Neural progenitor cell (in vitro differentiated cells): Measurements from ENCODE around the gene MKRN2OS.

Experiments
- EZH2 ChIP-seq: fragments of 200-600 bp; sonication (generic); IDR thresholded peaks from 2 replicates; pipeline ENCODE4 v1.6.1; 2017; ENCODE audit warnings: antibody characterized with exemption, mild to moderate bottlenecking, moderate library complexity
- EZH2phosphoT487 ChIP-seq: fragments of 200-600 bp; sonication (generic); IDR thresholded peaks from 2 replicates; pipeline ENCODE4 v1.6.1; 2017; ENCODE audit warnings: antibody characterized with exemption
- TF ChIP-seq, protein P1 (sequence below): fragments of 200-600 bp; sonication (generic); IDR thresholded peaks from 2 replicates; pipeline ENCODE4 v1.5.1; 2017; ENCODE audit warnings: antibody characterized with exemption, mild to moderate bottlenecking

DNA sequence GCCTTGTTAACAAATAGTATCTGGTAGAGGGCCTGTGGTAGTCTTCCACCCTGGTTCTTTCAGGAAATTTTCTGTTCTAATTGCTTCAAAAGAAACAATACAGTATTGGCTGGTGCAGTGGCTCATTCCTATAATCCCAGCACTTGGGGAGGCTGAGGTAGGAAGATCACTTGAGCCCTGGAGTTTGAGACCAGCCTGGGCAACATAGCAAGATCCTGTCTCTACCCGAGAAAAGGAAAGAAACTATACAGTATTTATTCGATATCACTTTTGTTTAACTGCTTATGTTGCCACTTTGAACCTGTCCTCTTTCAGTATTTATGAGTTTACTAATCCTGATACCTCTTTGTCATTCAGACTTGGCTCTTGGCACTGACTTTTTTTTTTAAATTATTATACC is 16.1 kb upstream of the MKRN2OS start:
- TF ChIP-seq, protein P1, sequence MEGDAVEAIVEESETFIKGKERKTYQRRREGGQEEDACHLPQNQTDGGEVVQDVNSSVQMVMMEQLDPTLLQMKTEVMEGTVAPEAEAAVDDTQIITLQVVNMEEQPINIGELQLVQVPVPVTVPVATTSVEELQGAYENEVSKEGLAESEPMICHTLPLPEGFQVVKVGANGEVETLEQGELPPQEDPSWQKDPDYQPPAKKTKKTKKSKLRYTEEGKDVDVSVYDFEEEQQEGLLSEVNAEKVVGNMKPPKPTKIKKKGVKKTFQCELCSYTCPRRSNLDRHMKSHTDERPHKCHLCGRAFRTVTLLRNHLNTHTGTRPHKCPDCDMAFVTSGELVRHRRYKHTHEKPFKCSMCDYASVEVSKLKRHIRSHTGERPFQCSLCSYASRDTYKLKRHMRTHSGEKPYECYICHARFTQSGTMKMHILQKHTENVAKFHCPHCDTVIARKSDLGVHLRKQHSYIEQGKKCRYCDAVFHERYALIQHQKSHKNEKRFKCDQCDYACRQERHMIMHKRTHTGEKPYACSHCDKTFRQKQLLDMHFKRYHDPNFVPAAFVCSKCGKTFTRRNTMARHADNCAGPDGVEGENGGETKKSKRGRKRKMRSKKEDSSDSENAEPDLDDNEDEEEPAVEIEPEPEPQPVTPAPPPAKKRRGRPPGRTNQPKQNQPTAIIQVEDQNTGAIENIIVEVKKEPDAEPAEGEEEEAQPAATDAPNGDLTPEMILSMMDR: no peak
- TF ChIP-seq EZH2phosphoT487 (no peak), EZH2 (no peak)
